Fibroblast of the conjunctiva (primary cell): ENCODE results near the gene NCR3LG1.

Source experiments
- DNase-seq: peaks from one replicate; pipeline ENCODE4 v3.0.0-alpha.2; 2010; ENCODE audit warnings: low read depth

The NCR3LG1 gene, protein sequence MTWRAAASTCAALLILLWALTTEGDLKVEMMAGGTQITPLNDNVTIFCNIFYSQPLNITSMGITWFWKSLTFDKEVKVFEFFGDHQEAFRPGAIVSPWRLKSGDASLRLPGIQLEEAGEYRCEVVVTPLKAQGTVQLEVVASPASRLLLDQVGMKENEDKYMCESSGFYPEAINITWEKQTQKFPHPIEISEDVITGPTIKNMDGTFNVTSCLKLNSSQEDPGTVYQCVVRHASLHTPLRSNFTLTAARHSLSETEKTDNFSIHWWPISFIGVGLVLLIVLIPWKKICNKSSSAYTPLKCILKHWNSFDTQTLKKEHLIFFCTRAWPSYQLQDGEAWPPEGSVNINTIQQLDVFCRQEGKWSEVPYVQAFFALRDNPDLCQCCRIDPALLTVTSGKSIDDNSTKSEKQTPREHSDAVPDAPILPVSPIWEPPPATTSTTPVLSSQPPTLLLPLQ

DNA sequence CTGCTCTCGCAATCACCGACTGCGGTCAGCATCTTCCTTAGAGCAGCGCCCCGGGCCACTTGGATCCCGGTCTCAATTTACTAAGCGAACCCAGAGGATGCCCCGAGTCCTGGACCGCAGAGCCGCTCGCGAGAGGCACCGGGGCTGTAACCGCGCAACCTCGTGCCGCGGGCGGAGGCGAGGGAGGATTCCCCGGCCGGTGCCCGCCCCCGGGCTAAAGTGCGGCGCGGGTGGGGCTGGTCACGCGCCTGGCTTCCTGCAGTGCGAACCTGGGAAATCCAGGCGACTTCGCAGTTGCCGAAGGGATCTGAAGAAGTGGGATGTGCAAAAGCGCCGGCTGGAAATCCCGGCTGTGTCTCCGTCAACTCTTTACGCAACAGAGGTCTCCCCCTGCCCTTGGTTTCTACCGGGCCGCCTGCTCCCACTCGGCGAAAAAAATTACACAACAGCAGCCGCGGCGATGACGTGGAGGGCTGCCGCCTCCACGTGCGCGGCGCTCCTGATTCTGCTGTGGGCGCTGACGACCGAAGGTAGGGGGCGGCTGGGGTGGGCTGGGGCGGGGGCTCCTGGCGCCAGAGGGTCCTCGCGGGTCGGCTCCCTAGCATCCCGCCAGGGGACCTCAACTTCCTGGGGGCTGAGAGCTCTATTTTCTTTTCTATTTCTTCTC is at the start of gene NCR3LG1:
TSS of gene NCR3LG1 (plus strand) at position 291 of the 667 bp plus-strand sequence. CDS start at position 461, 170 bp downstream.
- no peak for DNase-seq

DNA sequence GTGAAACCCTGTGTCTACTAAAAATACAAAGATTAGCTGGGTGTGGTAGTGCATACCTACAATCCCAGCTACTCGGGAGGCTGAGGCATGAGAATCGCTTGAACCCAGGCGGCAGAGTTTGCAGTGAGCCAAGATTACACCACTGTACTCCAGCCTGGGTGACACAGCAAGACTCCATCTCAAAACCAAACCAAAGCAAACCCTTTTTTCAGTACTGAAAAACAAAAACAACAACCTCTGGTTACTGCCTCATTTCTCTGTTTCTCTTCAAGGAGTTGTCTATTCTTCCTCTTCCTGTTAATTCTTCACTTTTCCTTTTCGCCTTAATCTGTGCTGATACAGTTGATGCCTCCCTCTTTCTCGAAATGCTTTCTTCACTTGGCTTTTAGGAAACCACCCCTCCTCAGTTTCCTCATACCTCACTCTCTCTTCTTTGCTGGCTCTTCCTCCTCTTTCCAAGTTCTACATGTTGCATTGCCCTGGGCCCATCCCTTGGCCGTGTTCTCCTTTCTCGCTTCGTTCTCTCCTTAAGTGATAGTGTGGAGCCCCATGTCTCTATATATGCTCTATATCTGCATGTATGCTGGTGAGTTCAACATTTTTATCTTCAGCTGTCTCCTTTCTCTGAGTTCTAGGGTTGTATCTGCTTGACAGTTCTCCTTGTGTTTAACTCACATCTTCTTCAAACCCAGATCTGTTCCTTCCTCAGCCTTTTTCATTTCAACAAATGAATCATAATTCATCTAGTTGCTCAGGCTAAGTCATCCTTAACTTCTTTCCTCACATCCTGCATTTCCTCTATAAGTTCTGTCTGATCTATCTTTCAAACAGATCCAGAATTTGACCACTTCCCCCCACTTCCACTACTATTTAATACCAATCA is 38.0 kb upstream of the NCR3LG1 start:
- no peak for DNase-seq

DNA sequence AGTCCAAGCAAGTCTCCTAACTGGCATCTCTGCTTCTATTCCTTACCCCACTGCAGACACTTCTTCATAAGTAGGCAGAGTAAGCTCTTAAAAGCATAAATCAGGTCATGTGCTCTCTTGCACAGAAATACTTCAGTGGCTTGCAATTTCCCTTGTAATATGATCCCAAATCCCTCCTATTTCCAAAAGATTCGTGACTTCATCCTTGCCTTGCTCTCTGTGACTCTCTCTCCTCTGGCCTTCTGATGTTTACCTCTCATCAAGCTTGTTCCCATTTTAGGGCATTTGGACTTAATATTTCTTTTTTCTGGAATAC is 37.4 kb upstream of the NCR3LG1 start:
- peak; percentile 55 for DNase-seq

- DNase-seq, result no peak
These were observed 36.6 kb upstream of the NCR3LG1 start for GRCh38 chr11:17314904-17315426.

DNA sequence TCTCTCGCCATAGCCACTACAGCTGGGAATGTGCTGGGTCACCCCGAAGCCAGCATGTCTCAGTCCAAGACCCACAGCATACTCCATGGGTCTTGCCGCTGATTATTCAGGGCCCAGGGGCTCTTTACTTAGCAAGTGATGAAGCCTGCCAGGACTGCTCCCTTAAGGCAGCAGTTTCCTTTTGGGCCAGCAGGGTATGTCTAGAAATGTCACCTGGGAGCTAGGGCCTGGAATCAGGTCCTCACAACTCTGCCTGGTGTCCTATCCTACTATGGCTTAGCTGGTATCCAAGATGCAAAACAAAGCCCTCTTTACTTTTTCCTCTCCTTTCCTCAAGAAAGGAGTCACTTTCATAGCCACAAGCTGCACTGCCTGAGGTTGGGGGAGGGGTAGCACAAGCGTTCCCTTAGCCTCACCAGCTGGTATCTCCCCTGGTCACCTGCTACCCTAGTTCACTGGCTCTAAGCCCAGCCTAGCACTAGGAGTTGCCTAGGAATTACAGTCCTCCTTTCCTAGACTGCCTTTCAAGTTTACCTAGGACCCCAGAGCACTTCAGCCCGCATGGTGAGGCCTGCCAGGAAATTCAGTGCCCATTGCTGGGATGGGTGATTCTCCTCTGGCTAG is 22.6 kb upstream of the NCR3LG1 start:
- no peak for DNase-seq

GRCh38 chr11:17331669-17332068 is 19.9 kb upstream of the NCR3LG1 start:
- DNase-seq, result no peak

GRCh38 chr11:17333799-17334586 is 17.6 kb upstream of the NCR3LG1 start:
- no peak for DNase-seq

DNA sequence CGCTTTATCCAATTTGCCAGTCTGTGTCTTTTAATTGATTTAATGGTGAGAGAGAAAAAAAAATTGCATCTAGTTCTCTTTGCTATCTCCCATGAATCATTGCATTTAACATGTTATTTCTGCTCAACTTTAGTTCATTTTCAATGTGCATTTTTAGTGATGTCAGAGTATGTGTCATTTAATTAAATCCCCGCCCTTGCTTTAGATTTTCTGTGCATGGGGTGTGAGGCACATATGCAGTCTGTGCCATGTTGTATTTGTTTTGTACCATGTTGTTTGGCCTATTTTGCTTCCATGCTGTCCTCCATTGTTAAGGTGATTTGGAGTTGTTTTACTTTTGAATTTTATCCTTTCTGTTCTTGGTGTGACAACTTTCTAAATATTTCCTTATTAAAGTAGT is 8.3 kb upstream of the NCR3LG1 start:
- DNase-seq, result no peak

- peak; percentile 90 for DNase-seq
These were observed 7.7 kb upstream of the NCR3LG1 start for GRCh38 chr11:17343907-17344306.

DNA sequence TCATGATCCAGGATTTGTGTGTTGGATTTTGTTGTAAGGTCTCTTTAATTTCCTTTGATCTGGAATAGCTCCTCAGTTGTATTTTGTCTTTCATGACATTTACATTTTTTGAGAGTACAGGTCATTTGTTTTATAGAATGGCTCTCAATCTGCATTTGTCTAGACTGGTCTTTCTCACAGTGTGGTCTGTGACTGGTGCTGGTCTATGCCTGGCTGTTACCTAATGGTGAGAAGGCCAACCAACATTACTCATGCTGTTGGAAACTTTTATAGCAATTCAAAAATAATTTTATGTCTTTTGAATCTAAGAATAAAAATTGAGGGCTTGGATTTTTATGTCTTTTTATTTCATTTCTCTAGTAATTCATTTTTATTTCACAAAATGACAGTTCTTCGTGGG is 3.9 kb upstream of the NCR3LG1 start:
- no peak for DNase-seq

- no peak for DNase-seq
These were observed 987 bp upstream of the NCR3LG1 start for GRCh38 chr11:17350455-17351171.

GRCh38 chr11:17351172-17351509 is 459 bp upstream of the NCR3LG1 start:
- no peak for DNase-seq

DNA sequence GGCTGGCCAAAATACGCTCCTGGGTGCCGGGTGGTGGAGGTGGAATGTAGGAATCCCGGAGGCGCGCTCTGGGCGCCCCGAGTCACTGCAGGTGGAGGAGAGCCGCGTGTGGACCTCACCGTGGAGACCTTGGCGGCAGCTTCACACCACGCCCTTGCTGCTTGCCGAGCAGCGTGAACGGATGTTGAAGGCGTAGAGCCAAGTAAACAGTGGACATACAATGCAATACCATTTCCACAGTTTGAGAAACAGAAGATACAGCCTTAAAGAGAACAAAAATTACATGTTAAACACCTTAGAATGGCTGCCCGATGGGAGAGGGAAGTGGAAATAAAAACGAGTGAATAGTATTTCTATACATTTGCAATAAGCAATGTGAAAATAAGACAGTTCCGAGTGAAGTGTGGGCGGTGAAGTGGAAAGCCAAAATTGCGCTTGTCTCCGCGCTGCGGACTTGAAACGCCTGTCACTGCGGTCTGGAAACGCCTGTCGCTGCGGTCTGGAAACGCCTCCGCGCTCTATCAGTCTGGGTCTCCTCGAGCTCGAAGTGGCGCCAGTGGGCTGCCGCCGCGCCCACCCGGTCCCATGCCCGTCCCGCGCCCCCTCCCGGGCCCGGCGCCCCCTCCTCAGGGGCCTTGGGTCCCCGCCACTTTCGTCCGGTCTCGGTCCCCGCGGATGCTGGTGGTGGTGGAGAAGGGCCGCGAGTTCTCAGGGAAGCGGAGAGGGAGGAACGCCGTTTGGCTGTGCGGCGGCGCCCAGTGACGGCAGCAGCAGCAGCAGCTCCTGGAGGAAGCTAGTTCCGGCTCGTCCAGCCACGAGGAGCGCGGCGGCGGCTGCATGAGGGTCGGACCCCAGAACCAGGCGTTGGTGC is 1.6 kb downstream of the NCR3LG1 start:
- peak; percentile 66 for DNase-seq

GRCh38 chr11:17353821-17354600 is 2.4 kb downstream of the NCR3LG1 start:
- DNase-seq, result no peak

GRCh38 chr11:17354601-17354991 is 3.0 kb downstream of the NCR3LG1 start:
- peak; percentile 63 for DNase-seq

DNA sequence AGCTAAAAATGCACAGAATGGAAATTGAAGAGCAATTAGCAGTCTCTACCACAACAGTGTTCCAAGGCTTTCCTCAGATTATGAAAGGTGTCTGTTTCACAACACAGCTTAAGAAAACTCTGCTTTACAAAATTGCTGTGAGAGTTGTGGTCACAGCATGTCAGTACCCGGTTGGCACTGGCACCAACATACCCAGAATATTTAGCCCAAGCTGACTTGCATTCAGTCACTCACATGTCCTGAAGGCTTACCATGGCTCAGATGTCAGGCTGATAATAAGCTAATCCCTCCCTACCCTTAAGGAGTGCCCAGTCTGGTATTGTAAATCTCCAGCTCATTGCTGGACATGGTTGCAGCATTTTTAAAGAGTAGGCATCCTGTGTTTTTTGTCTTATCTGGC is 14.9 kb downstream of the NCR3LG1 start:
- no peak for DNase-seq

GRCh38 chr11:17368551-17368950 is 17.0 kb downstream of the NCR3LG1 start:
- no peak for DNase-seq

DNA sequence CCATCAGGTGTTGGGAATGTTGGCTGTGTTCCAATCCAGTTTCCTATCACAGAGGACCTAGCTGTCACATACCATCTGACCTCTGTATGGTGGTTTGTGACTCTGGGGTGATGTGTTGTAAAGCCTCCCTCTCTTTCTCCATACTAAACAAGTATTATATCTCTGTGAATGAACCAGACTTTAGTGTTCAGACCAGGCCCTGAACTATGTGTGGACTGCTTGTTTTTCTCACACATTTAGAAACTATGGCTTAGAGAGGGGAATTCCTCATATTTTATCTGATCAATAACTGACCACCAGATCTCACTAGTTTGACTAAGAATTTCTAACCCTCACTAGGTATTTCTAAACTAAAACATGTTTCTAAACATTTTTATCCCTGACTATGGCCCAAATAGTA is 17.5 kb downstream of the NCR3LG1 start:
- no peak for DNase-seq
